Left renal cortex interstitium (tissue), 4 donors: Measurements from ENCODE around the gene EXOC3. TPM values are rescaled to one million over a fixed set of nuclear protein-coding genes. Genes with fewer than 3 reads are reported as not detected.

ENCODE experiments used
- DNase-seq, 4 donors: peaks; one replicate each; pipeline ENCODE4 v3.0.0-alpha.2; 2013; ENCODE audit warnings: low read depth in 4 of 4, low spot score in 2 of 4, missing footprints in 1 of 4
- polyA plus RNA-seq, 4 donors: library from polyadenylated mRNA; unstranded; fragments of 120-200 nt; gene quantifications; one replicate each; pipeline ENCODE4 v1.2.1, GENCODE V29; 2013; ENCODE audit not compliant: insufficient read length in 4 of 4

EXOC3 gene
- polyA plus RNA-seq, 4 donors: 52.1 to 77.3 (median 61.9) TPM

- DNase-seq: no peak
Measured at GRCh38 chr5:436641-436975, 6.4 kb upstream of the EXOC3 start.

GRCh38 chr5:437281-437771 is 5.7 kb upstream of the EXOC3 start:
- DNase-seq: no peak

DNA sequence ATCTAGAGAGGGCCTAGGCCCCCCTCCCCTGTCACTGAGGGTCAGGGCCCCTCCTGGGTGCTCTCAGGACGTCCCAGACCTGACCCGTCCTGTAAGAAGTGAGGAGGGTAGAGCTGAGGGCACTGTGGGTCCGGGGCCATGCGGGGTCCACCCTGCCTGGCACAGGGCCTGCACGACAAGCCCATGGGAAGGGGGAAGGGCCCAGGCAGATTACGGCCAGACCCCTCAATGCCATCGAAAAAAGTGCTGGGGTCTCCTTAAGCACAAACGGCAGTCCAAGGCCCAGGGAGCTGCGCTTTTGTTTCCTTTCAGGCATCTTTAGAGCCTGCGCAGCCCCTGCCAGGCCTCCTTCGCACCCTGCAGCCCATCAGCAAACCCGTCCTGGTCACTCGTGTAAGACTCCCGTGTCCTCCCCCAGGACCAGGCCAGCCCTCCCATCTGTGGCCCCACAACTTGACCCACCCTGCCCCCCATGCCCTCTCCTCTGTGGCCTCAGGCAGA is 4.4 kb upstream of the EXOC3 start:
- no peak for DNase-seq

DNA sequence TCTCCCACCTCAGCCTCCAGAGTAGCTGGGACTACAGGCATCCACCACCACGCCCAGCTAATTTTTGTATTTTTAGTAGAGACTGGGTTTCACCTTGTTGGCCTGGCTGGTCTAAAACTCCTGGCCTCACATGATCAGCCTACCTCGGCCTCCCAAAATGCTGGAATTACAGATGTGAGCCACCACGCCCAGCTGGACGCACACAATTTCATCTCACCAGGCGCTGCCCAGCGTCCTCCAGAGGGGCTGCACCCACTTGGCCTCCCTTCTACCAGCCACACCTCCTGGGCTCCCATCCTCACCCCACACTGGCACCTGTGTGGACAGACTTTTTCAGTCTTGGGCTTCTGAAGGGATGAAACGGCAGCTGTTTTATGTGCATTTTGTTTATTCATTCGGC is 3.8 kb upstream of the EXOC3 start:
- DNase-seq: no peak

DNA sequence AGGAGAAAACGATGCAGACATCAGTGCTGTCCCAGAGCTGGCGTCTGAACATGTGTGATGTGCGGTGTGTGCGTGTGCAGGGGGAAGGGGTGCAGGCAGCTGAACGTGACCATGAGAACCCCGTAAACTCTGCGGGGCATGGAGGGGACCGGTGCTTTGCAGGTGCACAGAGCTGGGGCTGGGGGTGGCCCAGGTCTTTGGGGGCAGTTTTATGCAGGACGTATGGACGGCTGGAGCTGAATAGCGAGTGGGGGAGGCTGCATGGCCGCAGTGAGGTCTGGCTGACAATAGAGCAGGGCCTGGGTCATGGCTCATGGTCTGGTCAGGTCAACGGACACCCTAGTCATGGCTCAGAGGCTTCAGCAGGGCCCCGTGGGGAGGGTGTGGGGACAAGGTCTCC is 3.3 kb upstream of the EXOC3 start:
- no peak for DNase-seq

DNA sequence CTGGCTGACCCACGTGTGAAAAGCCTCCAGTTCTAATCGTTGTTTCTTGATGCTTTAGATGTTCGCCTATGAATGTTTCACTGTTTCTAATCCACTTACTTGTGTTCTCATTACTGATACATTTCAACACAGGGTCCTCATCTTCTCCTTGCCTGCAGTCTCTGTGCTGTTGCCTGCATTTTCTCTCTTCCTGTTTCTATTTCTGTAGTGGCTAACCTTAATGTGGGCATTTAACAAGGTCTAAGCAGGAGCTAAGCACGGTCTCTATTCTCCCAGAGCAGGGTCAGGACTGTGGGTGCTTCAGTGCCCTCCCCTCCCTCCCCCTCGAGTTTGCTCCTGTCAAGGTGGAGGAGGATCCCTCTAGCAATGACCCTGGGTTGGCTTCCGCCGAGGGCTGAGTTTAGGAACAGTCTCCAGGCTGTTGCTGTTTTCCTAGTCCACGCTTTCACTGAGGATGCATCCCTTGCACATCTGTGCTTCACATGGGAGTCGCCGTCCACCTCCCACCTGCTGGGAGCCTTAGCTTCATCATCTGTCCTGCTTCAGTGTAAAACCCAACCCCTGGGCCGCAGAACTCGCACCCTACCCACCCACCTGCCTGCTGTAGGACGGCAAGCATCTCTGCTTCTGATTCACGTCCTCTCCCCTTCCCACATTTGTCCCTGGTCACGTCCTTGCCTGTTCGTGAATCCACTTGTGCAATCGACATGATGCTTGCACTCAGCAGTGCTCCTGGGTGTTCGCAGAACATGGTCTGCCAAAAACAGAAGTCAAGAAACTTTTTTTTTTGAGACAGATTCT is 2.4 kb upstream of the EXOC3 start:
- no peak for DNase-seq

DNA sequence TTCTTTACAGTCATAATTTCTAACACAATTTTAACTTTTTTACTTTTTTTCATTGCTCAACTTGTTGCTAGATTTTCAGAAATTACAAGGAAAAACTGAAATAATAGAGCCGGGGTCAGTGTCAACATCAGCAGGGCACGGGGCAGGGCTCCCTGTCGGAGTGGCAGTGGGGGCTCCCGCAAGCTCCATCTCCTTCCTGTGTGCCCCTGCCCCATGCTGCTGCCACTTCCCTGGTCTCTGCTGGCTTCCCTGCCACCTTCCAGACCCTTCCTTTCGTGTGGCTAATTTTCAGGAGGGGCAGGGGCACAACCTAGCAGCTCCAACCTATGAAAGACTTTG is 1.0 kb upstream of the EXOC3 start:
- no peak for DNase-seq

GRCh38 chr5:443239-444151 is 519 bp downstream of the EXOC3 start:
- no peak for DNase-seq

- DNase-seq: no peak
Measured at GRCh38 chr5:444226-444625, 1.2 kb downstream of the EXOC3 start.

DNA sequence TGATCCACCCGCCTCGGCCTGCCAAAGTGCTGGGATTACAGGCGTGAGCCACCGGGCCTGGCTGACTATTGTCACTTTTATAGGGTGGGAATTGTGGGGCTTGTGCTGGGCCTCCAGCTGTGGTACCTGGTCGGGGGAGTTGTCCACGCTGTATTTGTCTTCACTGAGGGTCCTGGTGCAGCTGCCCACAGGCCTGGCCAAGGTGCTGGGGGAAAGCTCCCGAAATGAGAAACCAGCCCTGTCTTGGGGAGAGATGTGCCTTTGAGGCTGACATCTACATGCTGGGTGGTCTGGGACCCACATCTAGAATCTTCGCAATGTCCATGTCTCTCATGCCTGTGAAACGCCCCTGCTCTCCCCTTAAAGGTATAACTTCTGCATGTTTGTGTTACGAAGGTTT is 2.6 kb downstream of the EXOC3 start:
- DNase-seq: no peak

- no peak for DNase-seq
Measured at GRCh38 chr5:446066-446882, 3.3 kb downstream of the EXOC3 start.

- no peak for DNase-seq
Measured at GRCh38 chr5:446883-447263, 3.9 kb downstream of the EXOC3 start.

DNA sequence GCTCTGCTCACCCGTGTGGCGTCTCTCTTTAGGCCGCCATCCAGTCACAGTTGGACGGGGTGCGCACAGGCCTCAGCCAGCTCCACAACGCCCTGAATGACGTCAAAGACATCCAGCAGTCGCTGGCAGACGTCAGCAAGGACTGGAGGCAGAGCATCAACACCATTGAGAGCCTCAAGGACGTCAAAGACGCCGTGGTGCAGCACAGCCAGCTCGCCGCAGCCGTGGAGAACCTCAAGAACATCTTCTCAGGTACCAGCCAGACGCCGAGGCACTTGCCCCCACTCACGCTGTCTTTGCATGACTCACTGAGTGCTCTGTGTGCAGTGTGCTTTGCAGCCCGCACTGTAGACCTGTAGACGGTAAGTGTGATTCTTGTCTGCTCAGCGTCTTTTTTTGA is 4.5 kb downstream of the EXOC3 start:
- DNase-seq: no peak

DNA sequence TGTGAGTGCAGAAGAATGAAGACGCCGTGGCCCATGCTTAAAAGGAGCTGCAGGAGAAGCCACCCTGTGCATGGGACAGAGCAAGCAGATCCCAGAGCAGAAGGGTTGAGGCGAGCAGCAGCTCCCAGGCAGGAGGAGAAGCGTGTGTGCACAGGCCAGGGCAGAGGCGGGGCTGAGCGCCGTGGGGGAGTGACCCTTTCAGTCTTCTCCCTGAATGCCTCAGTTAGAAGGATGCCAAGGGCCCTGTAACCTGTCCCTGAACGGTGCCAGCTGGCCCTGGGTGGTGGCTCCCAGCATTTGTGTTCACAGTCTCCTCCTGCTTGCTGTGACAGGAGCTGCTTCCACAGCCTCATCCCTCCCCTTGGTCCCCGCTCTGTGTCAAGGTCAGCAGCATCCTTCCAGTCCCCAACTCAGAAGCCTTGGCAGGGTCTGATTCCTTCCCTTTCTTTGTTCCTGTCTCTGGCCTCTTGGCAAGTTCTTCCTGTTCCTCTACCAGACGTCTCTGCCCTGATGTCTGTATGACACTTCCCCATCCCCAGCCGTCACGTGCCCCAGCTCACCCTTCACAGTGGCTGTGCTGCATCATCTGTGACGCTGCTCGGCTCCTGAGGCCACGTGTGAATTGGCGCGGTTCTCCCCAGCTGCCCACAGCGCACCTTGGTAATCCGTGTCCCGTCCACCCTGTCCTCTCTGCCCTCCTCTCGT is 5.2 kb downstream of the EXOC3 start:
- no peak for DNase-seq

- DNase-seq: no peak
Measured at GRCh38 chr5:448766-449090, 5.8 kb downstream of the EXOC3 start.

- no peak for DNase-seq
Measured at GRCh38 chr5:449151-449550, 6.2 kb downstream of the EXOC3 start.

DNA sequence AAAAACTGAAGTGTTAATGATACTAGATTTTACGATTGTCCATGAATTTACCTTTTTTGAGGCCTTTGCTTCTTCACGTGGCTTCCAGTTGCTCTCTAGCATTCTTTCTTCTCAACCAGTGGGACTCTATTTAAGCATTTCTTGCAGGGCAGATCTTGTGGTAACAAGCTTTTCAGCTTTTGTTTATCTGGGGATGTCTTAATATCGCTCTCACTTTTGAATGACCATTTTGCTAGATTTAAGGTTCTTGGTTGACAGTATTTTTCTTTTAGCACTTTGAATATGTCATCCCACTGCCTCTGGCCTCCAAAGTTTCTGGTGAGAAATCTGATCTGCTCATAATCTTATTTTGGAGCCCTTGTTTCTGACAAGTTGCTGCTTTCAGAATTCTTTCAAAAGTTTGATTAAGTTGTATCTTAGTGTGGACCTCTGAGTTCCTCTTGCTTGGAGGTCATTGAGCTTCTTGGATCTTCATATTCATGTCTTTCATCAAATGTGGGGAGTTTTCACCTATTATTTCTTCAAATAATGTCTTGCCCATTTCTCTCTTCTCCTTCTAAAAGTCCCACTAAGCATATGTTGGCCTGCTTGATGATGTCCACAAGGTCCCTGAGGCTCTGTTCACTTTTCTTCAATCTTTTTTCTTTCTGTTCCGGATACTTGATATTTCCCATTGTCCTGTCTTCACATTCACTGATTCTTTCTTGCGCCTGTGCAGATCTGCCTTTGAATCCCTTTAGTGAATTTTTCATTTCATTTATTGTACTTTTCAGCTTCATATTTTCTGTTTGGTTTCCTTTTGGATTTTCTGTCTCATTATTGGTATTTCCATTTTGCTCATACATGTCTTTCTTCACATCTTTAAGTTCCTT is 8.8 kb downstream of the EXOC3 start:
- no peak for DNase-seq

- DNase-seq: no peak
Measured at GRCh38 chr5:452978-453710, 10.2 kb downstream of the EXOC3 start.
